Measurements from ENCODE around the gene FRY.

FRY gene

DNA sequence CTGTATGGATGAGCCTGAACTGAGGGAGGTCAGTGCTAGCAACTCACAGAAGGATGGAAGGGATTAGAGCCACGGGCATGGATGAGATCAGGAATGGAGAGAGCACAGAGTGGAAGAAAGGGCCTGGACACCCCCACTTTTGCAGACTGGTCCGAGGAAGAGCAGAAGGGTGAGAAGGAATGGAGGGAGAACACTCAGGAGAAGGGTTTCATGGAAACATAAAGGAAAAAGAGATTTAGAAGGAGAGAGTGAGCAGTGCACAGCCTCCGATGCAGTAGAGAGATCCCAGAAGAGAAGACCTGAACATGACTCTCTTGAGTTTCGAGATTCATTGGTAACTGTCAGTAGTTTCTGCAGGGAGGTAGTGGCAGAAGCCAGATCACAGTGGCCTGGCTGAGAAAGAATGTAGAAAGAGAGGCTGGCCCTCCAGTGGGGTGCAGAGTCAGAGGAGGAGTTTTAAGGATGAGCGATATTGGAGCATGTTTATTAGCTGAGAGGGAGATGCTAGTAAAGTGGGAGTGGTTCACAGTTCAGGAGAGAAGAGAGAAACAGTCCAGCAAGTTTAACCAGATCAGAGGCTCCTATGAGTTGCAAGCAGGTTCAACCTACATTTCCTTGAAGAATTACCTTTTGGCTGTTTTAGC lies 174.6 kb downstream of the FRY start:
- intact Hi-C loops (cut with DNase I) = no loop called here
- no peak for DNase-seq

GRCh38 chr13:32208860-32209259 lies 177.3 kb downstream of the FRY start:
- DNase-seq = peak in 1 of 10 donors; percentile 50
- intact Hi-C loops (cut with DNase I) = no loop called here

GRCh38 chr13:32209652-32210051 lies 178.1 kb downstream of the FRY start:
- intact Hi-C loops (cut with DNase I) = no loop called here
- no peak for DNase-seq

- no peak for DNase-seq
- intact Hi-C loops (cut with DNase I) = no loop called here
Observed at GRCh38 chr13:32210101-32210500, 178.5 kb downstream of the FRY start.

GRCh38 chr13:32211813-32212212 lies 180.2 kb downstream of the FRY start:
- intact Hi-C loops (cut with DNase I) = no loop called here
- DNase-seq = no peak

GRCh38 chr13:32212421-32212820 lies 180.8 kb downstream of the FRY start:
- no peak for DNase-seq
- intact Hi-C loops (cut with DNase I) = no loop called here

DNA sequence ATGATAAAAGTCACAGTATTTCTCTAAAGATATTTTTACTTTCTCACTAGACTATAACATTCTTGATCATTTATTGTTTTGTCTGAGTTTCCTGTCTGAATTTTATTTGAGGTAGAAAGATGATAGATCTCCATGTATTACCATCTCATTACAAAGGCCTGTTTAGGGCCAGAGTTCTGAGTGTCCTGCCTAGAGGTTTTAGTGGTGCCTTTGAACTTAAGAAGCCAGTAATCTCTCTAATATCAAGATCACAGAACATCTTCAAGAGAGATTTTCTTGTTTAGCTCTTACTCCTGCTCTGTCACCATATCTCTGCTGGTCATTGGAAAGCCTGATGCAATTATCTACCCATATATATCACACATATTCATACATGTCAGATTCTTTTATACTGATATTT lies 182.1 kb downstream of the FRY start:
- DNase-seq = no peak
- intact Hi-C loops (cut with DNase I) = no loop called here

GRCh38 chr13:32214071-32214470 lies 182.5 kb downstream of the FRY start:
- intact Hi-C loops (cut with DNase I) = no loop called here
- DNase-seq = no peak

GRCh38 chr13:32216281-32216680 lies 184.7 kb downstream of the FRY start:
- intact Hi-C loops (cut with DNase I) = no loop called here

DNA sequence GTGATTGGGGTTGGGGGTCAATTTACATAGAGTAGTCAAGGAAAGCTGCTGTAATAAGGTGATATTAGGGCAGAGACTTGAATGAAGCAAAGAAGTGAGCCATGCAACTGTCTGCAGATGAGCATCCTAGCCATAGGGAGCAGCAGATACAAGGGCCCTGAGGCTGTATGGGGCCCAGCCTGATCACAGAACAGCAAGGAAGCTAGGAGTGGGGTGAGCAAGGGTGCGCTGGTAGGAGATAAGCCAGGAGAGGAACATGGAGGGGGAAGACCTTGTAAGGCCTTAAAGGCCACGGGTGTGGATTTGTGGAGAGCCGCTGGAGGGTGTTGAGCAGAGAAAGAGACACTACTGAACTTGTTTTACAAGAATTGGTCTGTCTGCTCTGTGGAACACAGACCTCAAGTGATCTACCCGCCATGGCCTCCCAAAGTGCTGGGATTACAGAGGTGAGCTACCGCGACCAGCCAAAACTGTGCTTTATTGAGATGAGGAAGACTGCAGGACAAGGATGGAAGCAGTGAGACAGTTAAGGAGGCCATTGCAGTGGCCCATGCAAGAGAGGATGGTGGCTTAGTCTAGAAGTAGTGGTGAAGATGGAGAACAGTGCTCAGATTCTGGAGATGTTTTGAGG lies 190.6 kb downstream of the FRY start:
- no peak for DNase-seq
- intact Hi-C loops (cut with DNase I) = no loop called here

More at GRCh38 chr13:32216281-32216680, 184.7 kb downstream of the FRY start:
- no peak for DNase-seq

GRCh38 chr13:32224916-32225315 lies 193.3 kb downstream of the FRY start:
- intact Hi-C loops (cut with DNase I) = no loop called here

DNA sequence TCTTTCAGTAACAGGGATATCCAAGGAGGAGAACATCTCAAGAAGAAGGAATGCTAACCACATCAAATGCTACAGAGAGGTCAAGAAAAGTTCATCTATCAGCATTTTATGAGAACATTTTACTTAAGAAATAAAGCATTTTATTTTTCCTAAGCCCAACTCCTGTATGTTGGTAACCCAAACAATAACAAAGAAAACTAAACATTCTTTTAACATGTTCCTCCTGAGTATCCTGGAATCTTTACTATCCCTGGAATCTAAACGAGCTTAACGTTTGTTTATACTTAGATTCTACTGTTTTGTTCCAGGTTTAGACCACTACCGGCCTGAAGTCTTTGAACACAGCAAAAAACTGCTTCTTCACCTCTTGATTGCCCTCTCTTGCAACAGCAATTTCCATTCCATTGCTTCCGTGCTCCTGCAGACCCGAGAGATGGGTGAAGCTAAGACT lies 193.9 kb downstream of the FRY start:
- intact Hi-C loops (cut with DNase I) = no loop called here
- DNase-seq = no peak

More at GRCh38 chr13:32224916-32225315, 193.3 kb downstream of the FRY start:
- DNase-seq = no peak

DNA sequence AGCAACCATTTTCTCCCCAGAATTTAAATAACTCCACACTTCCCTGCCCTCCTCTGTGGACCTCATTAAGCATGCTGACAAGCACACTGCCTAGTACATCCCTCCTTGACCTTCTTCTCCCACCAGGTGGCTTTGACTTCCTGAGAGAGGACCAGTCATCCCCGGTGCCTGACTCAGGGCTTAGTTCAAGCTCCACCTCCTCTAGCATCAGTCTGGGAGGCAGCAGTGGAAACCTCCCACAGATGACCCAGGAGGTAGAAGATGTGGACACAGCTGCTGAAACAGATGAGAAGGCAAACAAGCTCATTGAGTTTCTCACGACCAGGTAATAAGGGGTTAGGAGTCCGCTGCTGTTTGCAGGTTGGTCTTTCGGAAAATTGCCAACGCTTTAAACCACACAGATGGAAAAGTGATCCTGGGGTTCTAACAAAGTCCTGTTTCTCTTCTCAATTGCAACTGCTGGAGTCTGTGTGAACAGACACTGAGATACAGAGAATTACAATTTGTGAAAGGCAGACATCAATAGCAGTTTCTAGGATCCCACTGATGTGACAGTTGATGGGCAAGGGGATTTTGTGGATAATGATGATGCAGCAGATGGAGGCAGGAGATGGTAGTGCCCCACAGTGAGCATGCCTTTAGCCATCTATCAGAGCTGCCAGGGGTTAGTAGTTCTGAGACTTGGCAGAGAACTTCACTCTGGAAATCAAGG lies 196.9 kb downstream of the FRY start:
- intact Hi-C loops (cut with DNase I) = no loop called here

DNA sequence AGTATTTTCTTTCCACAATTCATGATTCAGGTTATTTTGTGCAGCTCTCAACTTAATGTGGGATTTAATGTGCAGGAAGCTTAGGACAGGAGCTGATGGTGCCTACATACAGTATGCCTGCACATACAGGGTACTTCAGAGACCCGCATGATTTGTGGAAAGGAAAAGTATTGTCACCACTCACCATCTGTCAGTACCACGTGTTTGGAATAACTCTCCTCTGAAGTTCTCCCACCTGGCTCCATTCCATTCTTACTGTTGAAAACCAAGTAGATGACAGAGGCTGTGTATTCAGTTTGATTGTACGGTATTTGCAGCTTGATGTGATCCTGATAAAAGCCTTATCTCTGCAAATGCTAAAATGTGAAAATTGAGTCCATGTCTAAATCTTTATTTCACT lies 197.9 kb downstream of the FRY start:
- DNase-seq = no peak

More for the DNA sequence above, 196.9 kb downstream of the FRY start:
- no peak for DNase-seq

GRCh38 chr13:32232263-32232662 lies 200.7 kb downstream of the FRY start:
- intact Hi-C loops (cut with DNase I) = no loop called here
- DNase-seq = no peak

More for the DNA sequence above, 197.9 kb downstream of the FRY start:
- intact Hi-C loops (cut with DNase I) = no loop called here

- intact Hi-C loops (cut with DNase I) = no loop called here
- no peak for DNase-seq
Observed at GRCh38 chr13:32233062-32233461, 201.5 kb downstream of the FRY start.

GRCh38 chr13:32234914-32235313 lies 203.3 kb downstream of the FRY start:
- intact Hi-C loops (cut with DNase I) = no loop called here
- no peak for DNase-seq

- no peak for DNase-seq
- intact Hi-C loops (cut with DNase I) = no loop called here
Observed at GRCh38 chr13:32237681-32238080, 206.1 kb downstream of the FRY start.

DNA sequence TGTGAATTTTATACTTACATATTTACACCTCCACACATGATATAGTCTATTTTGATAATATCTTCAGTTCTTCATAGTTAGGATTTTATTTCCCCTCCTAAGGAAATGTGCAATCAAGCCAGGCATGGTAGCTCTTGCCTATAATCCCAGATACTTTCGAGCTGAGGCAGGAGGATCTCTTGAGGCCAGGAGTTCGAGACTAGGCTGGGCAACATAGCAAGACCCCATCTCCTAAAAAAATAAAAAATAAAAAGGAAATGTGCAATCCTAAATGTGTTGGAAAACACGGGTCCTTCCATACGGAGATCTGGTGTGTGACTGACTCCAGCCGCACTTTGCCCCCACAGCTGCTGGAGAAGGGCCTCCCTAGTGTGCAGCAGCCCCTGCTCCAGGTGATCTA lies 212.1 kb downstream of the FRY start:
- intact Hi-C loops (cut with DNase I) = no loop called here

DNA sequence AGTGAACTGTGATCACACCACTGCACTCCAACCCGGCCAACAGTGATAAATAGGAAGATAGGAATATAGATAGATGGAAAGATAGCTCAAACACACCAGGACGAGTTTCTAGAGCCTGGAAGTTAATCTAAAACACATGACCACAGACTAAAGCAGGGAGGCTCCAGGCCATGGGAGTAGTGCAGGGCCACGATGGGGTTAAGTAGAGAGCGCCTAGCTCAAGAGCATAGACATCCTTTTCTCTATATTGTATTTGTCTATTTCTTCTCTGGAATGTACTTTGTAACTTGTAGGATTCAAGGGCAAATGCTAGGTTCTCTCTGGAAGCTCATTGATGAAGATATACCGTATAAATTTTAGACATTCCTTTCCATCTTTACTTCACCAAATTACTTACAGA lies 214.0 kb downstream of the FRY start:
- DNase-seq = no peak
- intact Hi-C loops (cut with DNase I) = loop anchor here (5.0 kb wide), 1 partner anchor 62 kb away; no protein-coding TSS in a partner anchor

More for the DNA sequence above, 212.1 kb downstream of the FRY start:
- DNase-seq = no peak

DNA sequence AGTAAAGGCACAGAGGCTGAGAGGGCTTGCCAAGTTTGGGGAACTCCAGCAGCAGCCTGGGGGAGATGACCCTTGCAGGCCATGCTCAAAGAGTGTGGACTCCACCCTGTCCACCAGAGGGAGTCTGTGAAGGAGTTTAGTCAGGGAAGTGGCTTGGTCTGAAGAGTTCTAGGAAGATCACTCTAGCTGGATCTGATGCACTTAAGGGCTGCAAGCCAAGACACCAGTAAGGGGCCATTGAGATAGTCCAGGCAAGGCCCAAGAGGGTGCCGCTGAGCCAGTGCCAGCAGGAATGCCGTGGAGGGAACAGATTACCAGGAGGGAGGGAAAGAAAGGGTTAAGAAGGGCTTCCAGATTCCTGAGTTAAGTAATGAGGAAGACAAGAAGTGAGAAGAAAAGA lies 214.9 kb downstream of the FRY start:
- intact Hi-C loops (cut with DNase I) = loop anchor here (5.0 kb wide), 1 partner anchor 61 kb away; no protein-coding TSS in a partner anchor
- DNase-seq = peak in 6 of 10 donors; percentile 14 to 82 (median 23)

Data from posterior cingulate gyrus (tissue), 11 donors.